Measurements from ENCODE around the gene PRKG1.

DNA sequence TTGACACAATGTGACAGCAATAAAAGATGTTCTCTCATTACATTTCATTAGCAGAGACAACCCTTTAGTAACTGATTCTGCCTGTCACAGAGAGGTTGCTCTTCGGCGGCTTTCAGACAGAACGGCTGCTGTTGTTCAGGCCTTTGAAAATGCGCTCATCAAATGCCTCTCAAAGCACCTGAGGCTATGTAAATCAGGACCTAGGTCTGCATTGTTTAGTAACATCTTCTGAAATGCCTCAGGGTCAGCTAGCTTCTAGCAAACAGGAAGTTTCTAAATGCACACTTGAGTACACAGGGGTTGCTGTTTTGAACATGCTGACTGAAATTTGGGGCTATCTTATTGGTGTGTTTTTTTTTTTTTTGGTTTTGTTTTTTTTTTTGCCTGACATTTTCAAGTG, 1096.5 kb downstream of the PRKG1 start:
- TF ChIP-seq, protein P1, sequence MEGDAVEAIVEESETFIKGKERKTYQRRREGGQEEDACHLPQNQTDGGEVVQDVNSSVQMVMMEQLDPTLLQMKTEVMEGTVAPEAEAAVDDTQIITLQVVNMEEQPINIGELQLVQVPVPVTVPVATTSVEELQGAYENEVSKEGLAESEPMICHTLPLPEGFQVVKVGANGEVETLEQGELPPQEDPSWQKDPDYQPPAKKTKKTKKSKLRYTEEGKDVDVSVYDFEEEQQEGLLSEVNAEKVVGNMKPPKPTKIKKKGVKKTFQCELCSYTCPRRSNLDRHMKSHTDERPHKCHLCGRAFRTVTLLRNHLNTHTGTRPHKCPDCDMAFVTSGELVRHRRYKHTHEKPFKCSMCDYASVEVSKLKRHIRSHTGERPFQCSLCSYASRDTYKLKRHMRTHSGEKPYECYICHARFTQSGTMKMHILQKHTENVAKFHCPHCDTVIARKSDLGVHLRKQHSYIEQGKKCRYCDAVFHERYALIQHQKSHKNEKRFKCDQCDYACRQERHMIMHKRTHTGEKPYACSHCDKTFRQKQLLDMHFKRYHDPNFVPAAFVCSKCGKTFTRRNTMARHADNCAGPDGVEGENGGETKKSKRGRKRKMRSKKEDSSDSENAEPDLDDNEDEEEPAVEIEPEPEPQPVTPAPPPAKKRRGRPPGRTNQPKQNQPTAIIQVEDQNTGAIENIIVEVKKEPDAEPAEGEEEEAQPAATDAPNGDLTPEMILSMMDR (IDR thresholded peaks at IDR 0.05; ENCODE audit: low read depth, low read length): no peak
- TF ChIP-seq EZH2phosphoT487 (IDR thresholded peaks at IDR 0.05; ENCODE audit: low read depth): no peak

All from OCI-LY3 (cell line).